ENCODE results near the gene TNIK.
"Not testable (repeated sequence)": the region's sequence is repeated elsewhere in the genome, so short reads cannot be mapped to it uniquely, and the experiment has no call there.

- TF ChIP-seq EZH2 (IDR thresholded peaks at IDR 0.05; ENCODE audit: borderline replicate concordance, insufficient read depth, low read length, poor library complexity, severe bottlenecking); CTCF (IDR thresholded peaks at IDR 0.05; ENCODE audit: poor library complexity, severe bottlenecking); MXI1 (conservative IDR thresholded peaks at IDR 0.05; ENCODE audit: poor library complexity, severe bottlenecking); RAD21 (conservative IDR thresholded peaks at IDR 0.05); POLR2AphosphoS5 (IDR thresholded peaks at IDR 0.05); SMC3 (conservative IDR thresholded peaks at IDR 0.05; ENCODE audit: poor library complexity); EP300 (conservative IDR thresholded peaks at IDR 0.05; ENCODE audit: poor library complexity, severe bottlenecking): not testable (repeated sequence)
Observed at GRCh38 chr3:171424063-171424462, 36.1 kb downstream of the TNIK start.
